Subcutaneous abdominal adipose tissue (tissue), 5 donors: ENCODE data around the gene ATAD5.

Source experiments
- H3K27ac ChIP-seq: one replicate; pipeline ENCODE4 v1.7.0; 2013; ENCODE audit warnings: low read depth, mild to moderate bottlenecking, inconsistent platforms, low read length, moderate library complexity
- H3K27me3 ChIP-seq, 5 donors: one replicate each; pipeline ENCODE4 v1.7.0; 2013; ENCODE audit warnings: low read length in 5 of 5, inconsistent platforms in 1 of 5; ENCODE audit not compliant: control insufficient read depth in 5 of 5, insufficient read depth in 4 of 5
- H3K36me3 ChIP-seq, 5 donors: one replicate each; pipeline ENCODE4 v1.7.0; 2013; ENCODE audit warnings: low read length in 5 of 5; ENCODE audit not compliant: control insufficient read depth in 5 of 5, insufficient read depth in 5 of 5
- H3K4me1 ChIP-seq, 5 donors: one replicate each; pipeline ENCODE4 v1.7.0; 2013; ENCODE audit warnings: low read length in 5 of 5, mild to moderate bottlenecking in 3 of 5, moderate library complexity in 1 of 5; ENCODE audit not compliant: control insufficient read depth in 5 of 5, insufficient read depth in 5 of 5
- H3K4me3 ChIP-seq, 5 donors: one replicate each; pipeline ENCODE4 v1.7.0; 2013; ENCODE audit warnings: low read length in 5 of 5, low read depth in 1 of 5
- H3K9ac ChIP-seq, 5 donors: one replicate each; pipeline ENCODE4 v1.7.0; 2013; ENCODE audit warnings: low read length in 5 of 5, mild to moderate bottlenecking in 4 of 5, moderate library complexity in 3 of 5
- H3K9me3 ChIP-seq, 5 donors: one replicate each; pipeline ENCODE4 v1.7.0; 2013; ENCODE audit warnings: low read length in 5 of 5; ENCODE audit not compliant: control insufficient read depth in 5 of 5
- donor health status: healthy.
- donor health status: healthy.
- donor health status: healthy.
- donor health status: healthy.
- donor health status: healthy.

ATAD5 gene

DNA sequence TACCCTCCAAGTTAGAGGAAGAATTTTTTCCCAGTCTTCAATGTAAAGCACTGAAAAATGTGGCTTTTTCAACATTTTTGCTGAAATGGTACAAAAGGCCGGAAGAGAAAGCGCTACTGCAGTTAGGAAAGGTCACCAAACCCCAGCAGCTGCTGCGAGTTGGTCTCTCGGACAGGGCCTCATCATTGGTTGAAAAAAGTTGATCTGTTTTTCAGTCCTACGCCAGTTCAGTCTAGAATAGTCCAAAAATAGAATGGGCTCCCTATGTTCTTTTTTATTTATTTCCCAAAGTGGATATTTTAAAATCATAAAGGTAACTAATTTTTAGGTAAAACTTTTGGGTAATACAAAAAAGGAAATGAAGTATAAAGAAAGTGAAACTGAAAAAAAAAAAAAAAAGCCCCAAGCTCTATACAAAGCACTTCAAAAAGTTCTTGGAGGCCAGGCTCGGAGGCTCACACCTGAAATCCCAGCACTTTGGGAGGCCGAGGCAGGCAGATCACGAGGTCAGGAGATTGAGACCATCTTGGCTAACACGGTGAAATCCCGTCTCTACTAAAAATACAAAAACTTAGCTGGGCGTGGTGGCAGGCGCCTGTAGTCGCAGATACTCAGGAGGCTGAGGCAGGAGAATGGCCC is 107.4 kb downstream of the ATAD5 start:
- no peak overlapping the region for H3K9ac ChIP-seq
- no peaks in the 10 kb centered on the region for H3K27me3 ChIP-seq
- H3K27ac ChIP-seq, result no peak overlapping the region

GRCh38 chr17:30942308-30943079 is 110.7 kb downstream of the ATAD5 start:
- Histone ChIP-seq H3K9ac (no peak overlapping the region), H3K27ac (no peak overlapping the region), H3K36me3 (peaks cover 0 to 23% (median 5%) of the 10 kb centered on the region in 5 donors), H3K4me1 (peaks cover 0 to 6% (median 0%) of the 10 kb centered on the region in 5 donors), H3K9me3 (no peaks in the 10 kb centered on the region), H3K27me3 (no peaks in the 10 kb centered on the region), H3K4me3 (no peak overlapping the region)

More for the DNA sequence above, 107.4 kb downstream of the ATAD5 start:
- H3K9me3 ChIP-seq, result no peaks in the 10 kb centered on the region
- H3K4me1 ChIP-seq, result peaks cover 0 to 6% (median 0%) of the 10 kb centered on the region in 5 donors
- no peak overlapping the region for H3K4me3 ChIP-seq
- peaks cover 0 to 10% (median 2%) of the 10 kb centered on the region in 5 donors for H3K36me3 ChIP-seq
